Activated naive CD4-positive, alpha-beta T cell treated with Interleukin-2 at 50 U/mL for 16 hours (primary cell): ENCODE data around the gene THRB.
"Not testable (repeated sequence)": the region's sequence is repeated elsewhere in the genome, so short reads cannot be mapped to it uniquely, and the experiment has no call there.

Experiments used
- DNase-seq: peaks from one replicate; pipeline ENCODE4 v3.0.0-alpha.2; 2020

The THRB gene

GRCh38 chr3:24400450-24400849 is 94.2 kb downstream of the THRB start:
- no peak for DNase-seq

- DNase-seq: no peak
These were observed 94.6 kb downstream of the THRB start for GRCh38 chr3:24400015-24400414.

GRCh38 chr3:24399614-24400013 is 95.0 kb downstream of the THRB start:
- no peak for DNase-seq

GRCh38 chr3:24398712-24399111 is 95.9 kb downstream of the THRB start:
- not testable (repeated sequence) for DNase-seq

- no peak for DNase-seq
These were observed 98.3 kb downstream of the THRB start for GRCh38 chr3:24396338-24396737.

- no peak for DNase-seq
These were observed 99.9 kb downstream of the THRB start for GRCh38 chr3:24394754-24395153.

- no peak for DNase-seq
These were observed 101.3 kb downstream of the THRB start for GRCh38 chr3:24393316-24393715.

GRCh38 chr3:24390169-24391130 is 104.2 kb downstream of the THRB start:
- DNase-seq: no peak

GRCh38 chr3:24389108-24390090 is 105.3 kb downstream of the THRB start:
- DNase-seq: no peak

- no peak for DNase-seq
These were observed 106.0 kb downstream of the THRB start for GRCh38 chr3:24388611-24389010.

- no peak for DNase-seq
These were observed 106.5 kb downstream of the THRB start for GRCh38 chr3:24388159-24388558.

- no peak for DNase-seq
These were observed 107.2 kb downstream of the THRB start for GRCh38 chr3:24387493-24387892.

GRCh38 chr3:24387000-24387399 is 107.7 kb downstream of the THRB start:
- no peak for DNase-seq

- no peak for DNase-seq
These were observed 108.2 kb downstream of the THRB start for GRCh38 chr3:24386458-24386857.

- no peak for DNase-seq
These were observed 109.5 kb downstream of the THRB start for GRCh38 chr3:24385012-24385615.

GRCh38 chr3:24382647-24383046 is 112.0 kb downstream of the THRB start:
- no peak for DNase-seq

- DNase-seq: no peak
These were observed 114.7 kb downstream of the THRB start for GRCh38 chr3:24379936-24380335.

- DNase-seq: no peak
These were observed 116.3 kb downstream of the THRB start for GRCh38 chr3:24378313-24378712.

GRCh38 chr3:24377218-24377993 is 117.2 kb downstream of the THRB start:
- DNase-seq: no peak

GRCh38 chr3:24375947-24376384 is 118.7 kb downstream of the THRB start:
- no peak for DNase-seq

- DNase-seq: no peak
These were observed 119.8 kb downstream of the THRB start for GRCh38 chr3:24374801-24375200.
